SH-SY5Y (cell line): ENCODE data around the gene MPPED1.

Experiments used
- GATA2 ChIP-seq: IDR thresholded peaks from 2 replicates; pipeline ENCODE4 v1.6.1; 2011; ENCODE audit warnings: mild to moderate bottlenecking, low read depth, low read length
- GATA3 ChIP-seq: IDR thresholded peaks from 2 replicates; pipeline ENCODE4 v1.6.1; 2011; ENCODE audit warnings: low read depth, mild to moderate bottlenecking, low read length, moderate library complexity

GRCh38 chr22:43436868-43437267 lies 25.1 kb downstream of the MPPED1 start:
- TF ChIP-seq GATA2 (no peak), GATA3 (no peak)
